K562 (cell line): Measurements from ENCODE around the gene LPIN3. TPM values are rescaled to one million over a fixed set of nuclear protein-coding genes. Genes with fewer than 3 reads are reported as not detected.

ENCODE experiments used
- E2F8 ChIP-seq: fragments of 450-650 bp; IDR thresholded peaks from 2 replicates; pipeline ENCODE4 v1.7.1; 2018; ENCODE audit warnings: mild to moderate bottlenecking, low read depth; ENCODE audit not compliant: partially characterized antibody
- HMGN3 ChIP-seq: IDR thresholded peaks from 2 replicates; pipeline ENCODE4 v1.6.1; 2011; ENCODE audit warnings: borderline replicate concordance, low read depth, mild to moderate bottlenecking, mixed read lengths, low read length; ENCODE audit not compliant: insufficient read length; ENCODE audit errors: extremely low read depth
- KAT7 ChIP-seq: sonication (generic); formaldehyde crosslinking; IDR thresholded peaks from 2 replicates; pipeline ENCODE4 v1.8.0; 2022; ENCODE audit warnings: missing genetic modification reagents, mild to moderate bottlenecking, borderline replicate concordance
- NR2C2 ChIP-seq, 2 experiments: fragments of 200-800 bp in 1 of 2; sonication (Bioruptor generic) in 1 of 2; sonication (generic) in 1 of 2; formaldehyde crosslinking in 1 of 2; IDR thresholded peaks; 2 replicates each; pipeline versions ENCODE4 v1.6.1 to v1.8.0; 2016 to 2022; ENCODE audit warnings: mild to moderate bottlenecking in 1 of 2, missing compliant biosample characterization in 1 of 2, missing genetic modification characterization in 1 of 2, missing genetic modification reagents in 1 of 2
- POLR2B ChIP-seq: fragments of 450-650 bp; IDR thresholded peaks from 2 replicates; pipeline ENCODE4 v1.6.1; 2018; ENCODE audit warnings: low read depth; ENCODE audit not compliant: partially characterized antibody
- RFX7 ChIP-seq: fragments of 250-450 bp; sonication (Bioruptor Pico); IDR thresholded peaks from 2 replicates; pipeline ENCODE4 v1.5.1; 2021; ENCODE audit warnings: mild to moderate bottlenecking
- ZNF586 ChIP-seq: fragments of 450-650 bp; formaldehyde crosslinking; conservative IDR thresholded peaks from 2 replicates; pipeline ENCODE4 v1.4.0; 2020; ENCODE audit warnings: mild to moderate bottlenecking, moderate library complexity
- polyA plus RNA-seq, 8 experiments: library from polyadenylated mRNA; depleted of rRNA in 4 of 8; stranded (reverse) in 5 of 8; unstranded in 3 of 8; fragments of >200 nt; fragmentation: Nextera tagmentation in 2 of 8; fragmentation: Illumina TruSeq in 1 of 8; extraction: Ambion mirVana in 2 of 8; extraction: Trizol in 1 of 8; gene quantifications; 2 replicates each; pipeline versions ENCODE4 v1.2.1 to v1.2.3, GENCODE V29; 2011 to 2014; ENCODE audit warnings: inconsistent platforms in 1 of 8, missing spikeins in 1 of 8
- total RNA-seq, 7 experiments: library from RNA; depleted of rRNA in 6 of 7; stranded (reverse); fragments of >200 nt in 6 of 7; fragmentation: Illumina TruSeq in 2 of 7; extraction: Trizol in 2 of 7; gene quantifications; 2 replicates each; pipeline versions ENCODE4 v1.2.1 to v1.2.3, GENCODE V29; 2011 to 2021; ENCODE audit warnings: low replicate concordance in 1 of 7
- TF ChIP-seq, protein P1 (sequence below): sonication (generic); formaldehyde crosslinking; IDR thresholded peaks from 2 replicates; pipeline ENCODE4 v1.8.0; 2022; ENCODE audit warnings: mild to moderate bottlenecking, missing genetic modification reagents

The LPIN3 gene
- total and polyA plus RNA-seq, 9 of the 15 experiments (the other 6 are each of a cell fraction or from before 2014, with no cell fraction given) = 2.2 to 10.4 (median 5.9) TPM

DNA sequence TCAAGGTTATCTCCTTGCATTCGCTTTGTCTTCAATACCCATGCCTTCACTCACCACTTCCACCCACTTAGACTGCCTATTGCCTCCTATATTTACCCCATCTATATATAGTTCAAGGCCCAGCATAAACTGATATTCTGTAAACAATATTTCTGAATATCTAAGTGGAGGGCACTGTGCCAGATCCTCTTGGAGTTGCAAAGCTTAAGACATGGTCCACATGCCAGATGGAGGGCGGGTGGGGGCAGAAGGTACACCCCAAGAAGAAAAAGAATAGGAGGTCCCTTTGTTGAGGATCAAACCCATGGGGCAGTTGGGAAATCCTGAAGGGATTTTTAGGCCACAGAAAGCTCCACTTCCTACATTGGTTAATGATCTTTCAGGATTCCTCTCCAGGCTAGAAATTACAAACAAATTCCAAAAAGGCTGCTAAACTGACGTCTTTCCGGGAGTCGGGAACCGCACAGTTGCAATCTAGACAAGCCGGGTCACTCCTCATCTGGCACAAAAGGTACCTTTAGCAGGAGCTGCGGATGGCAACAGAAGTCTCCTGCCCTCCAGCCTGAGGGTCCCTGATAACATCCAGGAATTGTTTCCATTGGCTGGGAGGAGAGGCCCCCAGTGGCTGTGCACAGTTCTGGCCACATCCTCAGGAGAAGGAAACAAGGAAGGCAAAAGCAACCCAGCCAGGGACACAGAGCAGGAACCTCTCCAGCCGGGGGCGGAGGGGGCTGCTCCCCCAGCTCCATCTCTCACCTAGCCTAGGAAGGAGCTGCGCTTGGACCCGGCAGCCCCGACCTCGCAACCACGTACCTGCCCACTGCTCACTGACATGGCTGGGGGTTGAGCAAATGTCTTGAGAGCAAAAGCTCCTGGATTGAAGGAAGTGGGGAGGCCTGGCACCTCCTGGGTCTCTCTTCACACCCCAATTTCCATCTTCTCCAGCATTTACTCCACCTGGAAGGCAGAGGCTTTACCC is 5.9 kb upstream of the LPIN3 start (continued):
- no peak for TF ChIP-seq NR2C2 (CRISPR knock-in tag; IDR thresholded peaks at IDR 0.05)
- no peak for TF ChIP-seq NR2C2 (tag; IDR thresholded peaks at IDR 0.05)
- TF ChIP-seq KAT7 (CRISPR knock-in tag) = no peak
- no peak for TF ChIP-seq POLR2B
- TF ChIP-seq E2F8 = no peak
- TF ChIP-seq ZNF586 = no peak
- TF ChIP-seq RFX7 (CRISPR knock-in tag) = no peak
- TF ChIP-seq HMGN3 = no peak
- TF ChIP-seq, protein P1, sequence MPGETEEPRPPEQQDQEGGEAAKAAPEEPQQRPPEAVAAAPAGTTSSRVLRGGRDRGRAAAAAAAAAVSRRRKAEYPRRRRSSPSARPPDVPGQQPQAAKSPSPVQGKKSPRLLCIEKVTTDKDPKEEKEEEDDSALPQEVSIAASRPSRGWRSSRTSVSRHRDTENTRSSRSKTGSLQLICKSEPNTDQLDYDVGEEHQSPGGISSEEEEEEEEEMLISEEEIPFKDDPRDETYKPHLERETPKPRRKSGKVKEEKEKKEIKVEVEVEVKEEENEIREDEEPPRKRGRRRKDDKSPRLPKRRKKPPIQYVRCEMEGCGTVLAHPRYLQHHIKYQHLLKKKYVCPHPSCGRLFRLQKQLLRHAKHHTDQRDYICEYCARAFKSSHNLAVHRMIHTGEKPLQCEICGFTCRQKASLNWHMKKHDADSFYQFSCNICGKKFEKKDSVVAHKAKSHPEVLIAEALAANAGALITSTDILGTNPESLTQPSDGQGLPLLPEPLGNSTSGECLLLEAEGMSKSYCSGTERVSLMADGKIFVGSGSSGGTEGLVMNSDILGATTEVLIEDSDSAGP = no peak
- TF ChIP-seq, all 486 proteins: peak for 0
